Natural killer cell (primary cell): ENCODE results near the gene PCP4. TPM values are rescaled to one million over a fixed set of nuclear protein-coding genes. Genes with fewer than 3 reads are reported as not detected.

Experiments
- ATAC-seq, 3 donors: fragments of 150-1000 bp in 2 of 3; fragments of 200-7000 bp in 1 of 3; cut with Tn5 transposase; 1 replicate in 1 of 3; 2 replicates in 2 of 3; pipeline ENCODE4 v1.10.0; 2021; ENCODE audit warnings: mild to moderate bottlenecking in 2 of 3, moderate library complexity in 2 of 3
- DNase-seq, 2 donors: peaks; one replicate each; pipeline versions ENCODE4 v3.0.0 to v3.0.0-alpha.2; 2013 to 2021; ENCODE audit warnings: mixed read lengths in 1 of 2
- H3K27ac ChIP-seq: one replicate; pipeline ENCODE4 v1.5.1; 2013; ENCODE audit warnings: mild to moderate bottlenecking, low read length
- H3K27me3 ChIP-seq: one replicate; pipeline ENCODE4 v1.6.1; 2013; ENCODE audit warnings: low read length; ENCODE audit not compliant: control insufficient read depth, insufficient read depth
- H3K36me3 ChIP-seq: one replicate; pipeline ENCODE4 v1.6.1; 2013; ENCODE audit warnings: low read length; ENCODE audit not compliant: control insufficient read depth, insufficient read depth
- H3K4me1 ChIP-seq: one replicate; pipeline ENCODE4 v1.6.1; 2013; ENCODE audit warnings: low read length; ENCODE audit not compliant: control insufficient read depth, insufficient read depth
- H3K4me3 ChIP-seq: one replicate; pipeline ENCODE4 v1.5.1; 2013; ENCODE audit warnings: low read length
- H3K9me3 ChIP-seq: one replicate; pipeline ENCODE4 v1.6.1; 2013; ENCODE audit warnings: low read length; ENCODE audit not compliant: control insufficient read depth, insufficient read depth
- H3K27ac Mint-ChIP-seq, 2 donors: one replicate each; pipeline ENCODE4 v1.8.0; 2022; ENCODE audit warnings: mild to moderate bottlenecking in 2 of 2, mixed read lengths in 2 of 2, moderate library complexity in 1 of 2
- H3K27me3 Mint-ChIP-seq, 2 donors: one replicate each; pipeline ENCODE4 v1.8.0; 2022; ENCODE audit warnings: low read depth in 2 of 2, mixed read lengths in 2 of 2
- H3K36me3 Mint-ChIP-seq: one replicate; pipeline ENCODE4 v1.8.0; 2022; ENCODE audit warnings: mixed read lengths
- H3K4me1 Mint-ChIP-seq, 2 donors: one replicate each; pipeline ENCODE4 v1.8.0; 2022; ENCODE audit warnings: mixed read lengths in 2 of 2
- H3K4me3 Mint-ChIP-seq: one replicate; pipeline ENCODE4 v1.8.0; 2022; ENCODE audit warnings: mild to moderate bottlenecking, moderate library complexity, mixed read lengths
- H3K9me3 Mint-ChIP-seq, 2 donors: one replicate each; pipeline ENCODE4 v1.8.0; 2022; ENCODE audit warnings: mixed read lengths in 2 of 2
- WGBS: methylation state at CpG from one replicate; pipeline ENCODE4 v1.1.7; 2013; ENCODE audit warnings: missing lambda C conversion rate; ENCODE audit not compliant: insufficient coverage; 5-methylcytosine and 5-hydroxymethylcytosine counted together
- intact Hi-C: fragments of 100-400 bp; cut with micrococcal nuclease; formaldehyde crosslinking; loops from one replicate; pipeline ENCODE4 v1.14.2; 2022
- total RNA-seq, 4 donors: library from RNA; stranded (reverse); fragments of 120-200 nt in 1 of 4; gene quantifications; one replicate each; pipeline versions ENCODE4 v1.2.3 to v1.2.4, GENCODE V29; 2013 to 2022
- TF ChIP-seq, protein P1 (sequence below): fragments of 200-600 bp; IDR thresholded peaks from one replicate; pipeline ENCODE4 v1.8.0; 2022; ENCODE audit warnings: antibody characterized with exemption

PCP4 gene
- total RNA-seq, 3 donors from 2014 or later (not counting 1 experiment from before 2014, with no cell fraction given): not detected

DNA sequence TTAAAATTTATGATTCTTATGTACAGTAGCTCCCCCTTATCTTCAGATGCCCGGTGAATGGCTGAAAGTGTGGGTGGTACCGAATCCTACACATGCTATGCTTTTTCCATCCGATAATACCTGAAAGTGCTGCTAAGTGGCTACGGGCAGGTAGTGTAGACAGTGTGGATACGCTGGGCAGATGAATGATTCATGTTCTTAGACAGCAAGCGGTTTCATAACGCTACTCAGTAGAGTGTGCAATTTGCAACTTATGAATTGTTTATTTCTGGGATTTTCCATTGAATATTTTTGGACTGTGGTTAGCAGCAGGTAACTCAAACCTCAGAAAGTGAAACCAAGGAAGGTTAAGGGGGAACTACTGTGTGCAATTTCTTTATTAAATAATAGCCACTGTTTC is 7.5 kb downstream of the PCP4 start:
- H3K4me3 Mint-ChIP-seq: no peak overlapping the region
- no peak overlapping the region for H3K27ac Mint-ChIP-seq
- H3K27me3 Mint-ChIP-seq: no peaks in the 10 kb centered on the region
- H3K4me1 ChIP-seq: no peaks in the 10 kb centered on the region
- H3K9me3 Mint-ChIP-seq: no peaks in the 10 kb centered on the region
- intact Hi-C loops: no loop called here
- H3K27ac ChIP-seq: no peak overlapping the region
- no peaks in the 10 kb centered on the region for H3K4me1 Mint-ChIP-seq
- TF ChIP-seq, protein P1, sequence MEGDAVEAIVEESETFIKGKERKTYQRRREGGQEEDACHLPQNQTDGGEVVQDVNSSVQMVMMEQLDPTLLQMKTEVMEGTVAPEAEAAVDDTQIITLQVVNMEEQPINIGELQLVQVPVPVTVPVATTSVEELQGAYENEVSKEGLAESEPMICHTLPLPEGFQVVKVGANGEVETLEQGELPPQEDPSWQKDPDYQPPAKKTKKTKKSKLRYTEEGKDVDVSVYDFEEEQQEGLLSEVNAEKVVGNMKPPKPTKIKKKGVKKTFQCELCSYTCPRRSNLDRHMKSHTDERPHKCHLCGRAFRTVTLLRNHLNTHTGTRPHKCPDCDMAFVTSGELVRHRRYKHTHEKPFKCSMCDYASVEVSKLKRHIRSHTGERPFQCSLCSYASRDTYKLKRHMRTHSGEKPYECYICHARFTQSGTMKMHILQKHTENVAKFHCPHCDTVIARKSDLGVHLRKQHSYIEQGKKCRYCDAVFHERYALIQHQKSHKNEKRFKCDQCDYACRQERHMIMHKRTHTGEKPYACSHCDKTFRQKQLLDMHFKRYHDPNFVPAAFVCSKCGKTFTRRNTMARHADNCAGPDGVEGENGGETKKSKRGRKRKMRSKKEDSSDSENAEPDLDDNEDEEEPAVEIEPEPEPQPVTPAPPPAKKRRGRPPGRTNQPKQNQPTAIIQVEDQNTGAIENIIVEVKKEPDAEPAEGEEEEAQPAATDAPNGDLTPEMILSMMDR: no peak
- DNase-seq (no peak), ATAC-seq (no peak)
- WGBS: 85% methylated on average over 7 of the region's 7 CpGs
- H3K36me3 Mint-ChIP-seq: no peaks in the 10 kb centered on the region
- no peaks in the 10 kb centered on the region for H3K27me3 ChIP-seq
- H3K9me3 ChIP-seq: no peaks in the 10 kb centered on the region
- H3K36me3 ChIP-seq: no peaks in the 10 kb centered on the region
- no peak overlapping the region for H3K4me3 ChIP-seq

DNA sequence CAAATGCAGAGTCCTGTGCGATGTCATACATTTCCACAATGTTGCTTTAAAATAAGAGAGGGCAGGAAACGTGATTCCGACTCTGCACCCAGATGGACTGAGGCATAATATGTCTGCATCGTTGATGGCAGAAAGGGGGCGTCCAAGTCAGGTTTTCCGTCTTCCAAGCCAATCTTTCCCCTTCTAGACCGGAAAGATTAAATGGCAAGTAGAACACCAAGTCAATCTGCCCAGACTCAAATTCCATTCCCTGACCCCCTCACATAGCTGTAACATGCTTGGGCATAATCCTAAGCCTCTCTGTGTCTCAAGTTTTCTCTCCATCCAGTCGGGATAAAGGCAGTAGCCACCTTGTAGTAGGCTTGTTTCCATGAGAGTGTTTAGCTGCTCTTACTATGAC is 14.4 kb downstream of the PCP4 start:
- Mint-ChIP-seq H3K4me3 (no peak overlapping the region), H3K4me1 (no peaks in the 10 kb centered on the region), H3K27ac (no peak overlapping the region), H3K27me3 (no peaks in the 10 kb centered on the region), H3K9me3 (peaks cover 0 to 2% of the 10 kb centered on the region in 2 donors), H3K36me3 (no peaks in the 10 kb centered on the region)
- TF ChIP-seq, protein P1: no peak
- no peaks in the 10 kb centered on the region for H3K4me1 ChIP-seq
- 81% methylated on average over 8 of the region's 8 CpGs for WGBS
- ATAC-seq (no peak), DNase-seq (no peak)
- no peak overlapping the region for H3K4me3 ChIP-seq
- no peak overlapping the region for H3K27ac ChIP-seq
- intact Hi-C loops: no loop called here
- no peaks in the 10 kb centered on the region for H3K27me3 ChIP-seq
- H3K9me3 ChIP-seq: no peaks in the 10 kb centered on the region
- no peaks in the 10 kb centered on the region for H3K36me3 ChIP-seq

DNA sequence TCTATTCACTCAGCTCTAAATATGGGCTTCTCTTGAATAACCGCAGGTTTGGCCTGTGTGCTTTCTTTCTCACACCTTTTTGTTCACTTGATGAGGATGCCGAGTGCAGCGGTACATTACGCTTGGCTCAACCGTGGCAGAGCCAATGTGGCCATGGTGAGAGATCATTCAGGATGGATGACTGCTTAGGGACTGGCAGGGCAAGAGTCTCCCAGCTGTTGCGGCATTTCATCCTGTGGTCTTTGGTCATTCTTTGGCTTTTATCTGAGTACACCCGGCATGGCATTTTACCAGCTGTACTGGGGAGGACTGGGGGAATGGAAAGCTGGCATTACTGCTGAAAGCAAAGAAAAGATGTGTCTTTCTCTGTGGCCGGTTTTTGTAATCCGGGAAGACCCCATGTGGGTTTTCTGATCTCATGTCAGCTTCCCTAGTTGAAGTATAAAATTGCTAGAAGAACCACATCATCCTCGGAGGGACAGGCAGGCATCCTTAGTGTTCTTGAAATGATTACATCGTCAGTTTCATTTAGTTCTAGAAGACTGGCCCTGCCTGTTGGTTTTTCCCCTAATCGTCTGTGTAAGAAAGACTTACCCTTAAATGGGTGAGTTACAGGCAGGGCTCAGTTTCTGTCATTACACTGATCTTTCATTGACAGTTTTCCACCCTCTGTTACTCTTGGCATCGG is 15.1 kb downstream of the PCP4 start:
- H3K9me3 Mint-ChIP-seq: peaks cover 0 to 2% of the 10 kb centered on the region in 2 donors
- Histone ChIP-seq H3K36me3 (no peaks in the 10 kb centered on the region), H3K4me3 (no peak overlapping the region), H3K27me3 (no peaks in the 10 kb centered on the region), H3K27ac (no peak overlapping the region), H3K9me3 (no peaks in the 10 kb centered on the region), H3K4me1 (no peaks in the 10 kb centered on the region)
- 92% methylated on average over 13 of the region's 13 CpGs for WGBS
- no peaks in the 10 kb centered on the region for H3K27me3 Mint-ChIP-seq
- H3K4me1 Mint-ChIP-seq: no peaks in the 10 kb centered on the region
- TF ChIP-seq, protein P1: no peak
- intact Hi-C loops: no loop called here
- no peak overlapping the region for H3K27ac Mint-ChIP-seq
- no peak overlapping the region for H3K4me3 Mint-ChIP-seq
- no peaks in the 10 kb centered on the region for H3K36me3 Mint-ChIP-seq
- ATAC-seq (no peak), DNase-seq (no peak)

DNA sequence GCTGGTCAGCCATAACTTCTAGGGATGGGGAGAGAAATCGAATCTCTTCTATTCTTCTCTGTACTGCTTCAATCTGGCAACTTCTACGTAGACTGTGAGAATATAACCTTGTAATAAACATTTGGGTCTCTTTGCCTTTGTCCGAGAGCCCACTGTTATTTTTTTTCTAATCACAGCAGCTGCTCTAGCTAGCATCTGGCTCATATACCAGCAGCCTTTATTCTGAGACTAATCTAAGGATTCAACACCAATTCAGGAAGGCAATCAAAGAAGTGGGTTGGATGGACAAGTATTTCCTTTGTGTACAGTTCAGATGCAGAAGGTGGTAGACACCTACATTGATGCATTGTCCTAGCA is 15.6 kb downstream of the PCP4 start:
- Histone ChIP-seq H3K4me1 (no peaks in the 10 kb centered on the region), H3K9me3 (no peaks in the 10 kb centered on the region), H3K36me3 (no peaks in the 10 kb centered on the region), H3K27ac (no peak overlapping the region), H3K4me3 (no peak overlapping the region), H3K27me3 (no peaks in the 10 kb centered on the region)
- DNase-seq (no peak), ATAC-seq (no peak)
- H3K4me1 Mint-ChIP-seq: no peaks in the 10 kb centered on the region
- intact Hi-C loops: no loop called here
- H3K9me3 Mint-ChIP-seq: peaks cover 0 to 2% of the 10 kb centered on the region in 2 donors
- whole genome bisulfite sequencing: 89% methylated on average over 3 of the region's 3 CpGs
- H3K27me3 Mint-ChIP-seq: no peaks in the 10 kb centered on the region
- H3K36me3 Mint-ChIP-seq: no peaks in the 10 kb centered on the region
- H3K27ac Mint-ChIP-seq: no peak overlapping the region
- TF ChIP-seq, protein P1: no peak
- no peak overlapping the region for H3K4me3 Mint-ChIP-seq
